ENCODE data around the gene LSS.

- TF ChIP-seq CTCF (IDR thresholded peaks at IDR 0.05; ENCODE audit: extremely low read depth in 1 of 2, insufficient read depth in 1 of 2, low read depth in 1 of 2, low read length in 2 of 2), result no peak
- TF ChIP-seq EZH2 (IDR thresholded peaks at IDR 0.05; ENCODE audit: borderline replicate concordance, low read depth, low read length, severe bottlenecking), result no peak
- TF ChIP-seq POLR2A (IDR thresholded peaks at IDR 0.05; ENCODE audit: low read depth, low read length), result no peak
- TF ChIP-seq POLR2AphosphoS5 (IDR thresholded peaks at IDR 0.05; ENCODE audit: insufficient read depth, low read depth, low read length), result no peak
- TF ChIP-seq MAX (IDR thresholded peaks at IDR 0.05; ENCODE audit: insufficient read depth, insufficient read length), result no peak
- no peak for TF ChIP-seq FOS (IDR thresholded peaks at IDR 0.05; ENCODE audit: borderline replicate concordance, insufficient read depth, low read length)
- no peak for TF ChIP-seq MYC (IDR thresholded peaks at IDR 0.05; ENCODE audit: low read depth, low read length)
- no peak for TF ChIP-seq JUN (IDR thresholded peaks at IDR 0.05; ENCODE audit: borderline replicate concordance, insufficient read depth, insufficient read length, low read depth)
- TF ChIP-seq GATA2 (IDR thresholded peaks at IDR 0.05; ENCODE audit: insufficient read depth, insufficient read length, low read depth, low read length), result no peak
Observed at GRCh38 chr21:46183910-46184624, 44.5 kb downstream of the LSS start, which contains the start of gene SPATC1L.

Data from endothelial cell of umbilical vein (primary cell).